ENCODE data around the gene UBQLNL.

UBQLNL gene

GRCh38 chr11:5516599-5516998 is at the start of gene UBQLNL:
TSS of gene UBQLNL (minus strand) at chr11:5516699. CDS start at chr11:5516441, 258 bp downstream.
- no peak for DNase-seq (ENCODE audit: low spot score)

- no peak for DNase-seq (ENCODE audit: low spot score)
These were observed 47.9 kb upstream of the UBQLNL start for GRCh38 chr11:5564259-5565019.

- no peak for DNase-seq (ENCODE audit: low spot score)
These were observed 41.3 kb upstream of the UBQLNL start for GRCh38 chr11:5557751-5558150.

- DNase-seq (ENCODE audit: low spot score) = no peak
These were observed 40.2 kb upstream of the UBQLNL start for GRCh38 chr11:5556596-5557188.

GRCh38 chr11:5553343-5553742 is 36.8 kb upstream of the UBQLNL start:
- no peak for DNase-seq (ENCODE audit: low spot score)

GRCh38 chr11:5550440-5551095 is 34.1 kb upstream of the UBQLNL start:
- no peak for DNase-seq (ENCODE audit: low spot score)

GRCh38 chr11:5548440-5548839 is 31.9 kb upstream of the UBQLNL start, which contains the start of gene OR52H1:
TSS of gene OR52H1 (minus strand) at chr11:5548540. CDS start at chr11:5545505, 3,035 bp downstream.
- no peak for DNase-seq (ENCODE audit: low spot score)

- no peak for DNase-seq (ENCODE audit: low spot score)
These were observed 31.5 kb upstream of the UBQLNL start for GRCh38 chr11:5547982-5548381.

GRCh38 chr11:5546457-5546856 is 30.0 kb upstream of the UBQLNL start:
- no peak for DNase-seq (ENCODE audit: low spot score)

GRCh38 chr11:5541427-5541826 is 24.9 kb upstream of the UBQLNL start:
- no peak for DNase-seq (ENCODE audit: low spot score)

- DNase-seq (ENCODE audit: low spot score) = no peak
These were observed 20.0 kb upstream of the UBQLNL start for GRCh38 chr11:5536482-5536881.

GRCh38 chr11:5534046-5534445 is 17.5 kb upstream of the UBQLNL start:
- DNase-seq (ENCODE audit: low spot score) = no peak

GRCh38 chr11:5531053-5531831 is 14.7 kb upstream of the UBQLNL start:
- DNase-seq (ENCODE audit: low spot score) = no peak

- no peak for DNase-seq (ENCODE audit: low spot score)
These were observed 12.0 kb upstream of the UBQLNL start for GRCh38 chr11:5528495-5528894.

- DNase-seq (ENCODE audit: low spot score) = no peak
These were observed 11.2 kb upstream of the UBQLNL start for GRCh38 chr11:5527716-5528115.

GRCh38 chr11:5524756-5525155 is 8.3 kb upstream of the UBQLNL start:
- DNase-seq (ENCODE audit: low spot score) = no peak

- no peak for DNase-seq (ENCODE audit: low spot score)
These were observed 5.8 kb upstream of the UBQLNL start for GRCh38 chr11:5522308-5522707.

- no peak for DNase-seq (ENCODE audit: low spot score)
These were observed 5.0 kb upstream of the UBQLNL start for GRCh38 chr11:5521540-5521939.

- no peak for DNase-seq (ENCODE audit: low spot score)
These were observed 1.7 kb downstream of the UBQLNL start for GRCh38 chr11:5514841-5515240.

GRCh38 chr11:5509803-5510202 is 6.7 kb downstream of the UBQLNL start, which contains the start of gene UBQLN3:
TSS of gene UBQLN3 (minus strand) at chr11:5509957. CDS start at chr11:5509558, 399 bp downstream.
- DNase-seq (ENCODE audit: low spot score) = no peak

GRCh38 chr11:5508605-5509004 is 7.9 kb downstream of the UBQLNL start:
- no peak for DNase-seq (ENCODE audit: low spot score)

- DNase-seq (ENCODE audit: low spot score) = no peak
These were observed 8.6 kb downstream of the UBQLNL start for GRCh38 chr11:5507933-5508305.
